ENCODE data around the gene LAGE3.
A peak's percentile ranks its signal among the peaks of the same experiment; 100 is the strongest.

LAGE3 gene

DNA sequence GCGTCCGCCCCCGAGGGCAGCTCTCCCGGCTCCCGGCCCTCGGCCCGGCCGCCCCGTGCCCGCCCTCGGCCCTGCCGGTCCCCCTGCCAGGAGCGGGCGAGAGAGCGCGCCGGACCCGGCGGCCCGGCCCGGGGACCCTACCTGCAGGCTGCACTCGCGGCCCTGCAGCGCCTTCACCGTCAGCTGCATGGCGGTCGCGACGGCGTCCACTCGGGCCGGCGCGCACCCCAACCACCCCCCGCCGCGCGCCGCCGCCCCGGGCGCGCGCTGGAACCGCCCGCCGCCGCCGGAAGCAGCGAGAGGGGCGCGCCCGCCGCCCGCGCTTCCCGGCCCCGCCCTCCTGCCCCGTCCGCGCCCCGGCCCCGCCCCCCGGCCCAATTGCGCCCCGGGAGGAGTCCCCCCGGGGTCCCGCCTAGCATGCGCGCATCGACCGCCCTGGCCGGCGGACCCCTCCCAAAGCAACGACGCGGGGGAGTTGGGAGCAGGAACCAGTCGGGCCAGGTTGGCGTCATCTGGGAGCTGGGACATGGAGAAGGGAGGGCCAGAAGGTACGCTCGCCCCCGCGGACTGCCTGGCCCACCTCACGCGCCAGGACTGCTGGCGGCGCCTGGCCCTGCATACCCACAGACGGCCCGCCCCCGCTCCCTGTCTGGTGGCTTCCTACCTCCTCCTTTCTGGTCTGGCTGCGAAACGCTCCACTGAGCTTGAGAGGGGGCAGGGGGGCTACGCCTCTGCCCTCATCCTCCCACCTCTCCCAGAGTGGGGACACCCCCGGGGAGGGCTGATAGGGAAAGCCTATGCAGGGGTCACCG lies 7.5 kb upstream of the LAGE3 start, which contains the start of gene UBL4A:
UBL4A (minus strand) TSS at position 220 of the 812 bp plus-strand sequence; CDS start at position 189, 31 bp downstream.
- H3K27me3 ChIP-seq (ENCODE audit: control insufficient read depth, insufficient read depth, low read length): no peaks in the 10 kb centered on the region
- peaks cover 26% of the 10 kb centered on the region; the same call in 1 of the 2 replicates for H3K9me3 ChIP-seq (ENCODE audit: control insufficient read depth, insufficient read depth, low read depth, low read length)
- H3K4me3 ChIP-seq (ENCODE audit: low read depth, low read length): peak within 1 kb of the TSS; percentile 67
- H3K27ac ChIP-seq (ENCODE audit: low read depth, low read length): peak within 1 kb of the TSS; percentile 67; the same call in 1 of the 2 replicates
- peaks cover 32% of the 10 kb centered on the region for H3K36me3 ChIP-seq (ENCODE audit: control insufficient read depth, insufficient read depth, low read length)
- peak within 1 kb of the TSS; percentile 78 for H3K9ac ChIP-seq (ENCODE audit: low read length)
- peaks cover 21% of the 10 kb centered on the region; the same call in 1 of the 2 replicates for H3K4me1 ChIP-seq (ENCODE audit: control insufficient read depth, insufficient read depth, low read length)

DNA sequence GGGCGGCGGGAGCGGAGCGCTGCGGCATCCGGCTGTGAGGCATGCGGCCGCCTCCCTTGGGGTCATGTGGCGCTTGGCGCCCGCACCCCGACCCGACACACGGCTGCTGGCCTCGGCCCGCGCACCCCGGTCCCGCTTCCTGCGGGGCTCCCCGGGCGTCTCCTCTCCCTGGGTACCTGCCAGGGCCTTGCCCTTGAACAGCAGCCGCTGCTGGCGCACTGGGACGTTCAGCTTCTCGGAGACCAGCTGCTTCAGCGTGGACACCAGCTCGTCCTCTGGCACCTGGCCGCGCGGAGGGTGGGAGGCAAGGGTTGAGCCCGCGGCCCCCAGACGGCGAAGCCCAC lies 6.9 kb upstream of the LAGE3 start:
- Histone ChIP-seq H3K9me3 (ENCODE audit: control insufficient read depth, insufficient read depth, low read depth, low read length) (peaks cover 26% of the 10 kb centered on the region; the same call in 1 of the 2 replicates), H3K4me3 (ENCODE audit: low read depth, low read length) (peak overlapping the region; percentile 62), H3K36me3 (ENCODE audit: control insufficient read depth, insufficient read depth, low read length) (peaks cover 32% of the 10 kb centered on the region), H3K27me3 (ENCODE audit: control insufficient read depth, insufficient read depth, low read length) (no peaks in the 10 kb centered on the region), H3K9ac (ENCODE audit: low read length) (peak overlapping the region; percentile 78), H3K27ac (ENCODE audit: low read depth, low read length) (peak overlapping the region; percentile 67; the same call in 1 of the 2 replicates), H3K4me1 (ENCODE audit: control insufficient read depth, insufficient read depth, low read length) (peaks cover 21% of the 10 kb centered on the region; the same call in 1 of the 2 replicates)

- Histone ChIP-seq H3K4me1 (ENCODE audit: control insufficient read depth, insufficient read depth, low read length) (peaks cover 21% of the 10 kb centered on the region; the same call in 1 of the 2 replicates), H3K9me3 (ENCODE audit: control insufficient read depth, insufficient read depth, low read depth, low read length) (peaks cover 26% of the 10 kb centered on the region; the same call in 1 of the 2 replicates), H3K27me3 (ENCODE audit: control insufficient read depth, insufficient read depth, low read length) (no peaks in the 10 kb centered on the region), H3K9ac (ENCODE audit: low read length) (peak overlapping the region; percentile 78), H3K4me3 (ENCODE audit: low read depth, low read length) (peak overlapping the region; percentile 62), H3K27ac (ENCODE audit: low read depth, low read length) (peak overlapping the region; percentile 67; the same call in 1 of the 2 replicates), H3K36me3 (ENCODE audit: control insufficient read depth, insufficient read depth, low read length) (peaks cover 32% of the 10 kb centered on the region)
These were observed 6.3 kb upstream of the LAGE3 start for GRCh38 chrX:154485150-154486051.

- no peak overlapping the region for H3K9ac ChIP-seq (ENCODE audit: low read length)
- no peak overlapping the region for H3K4me3 ChIP-seq (ENCODE audit: low read depth, low read length)
- no peaks in the 10 kb centered on the region for H3K27me3 ChIP-seq (ENCODE audit: control insufficient read depth, insufficient read depth, low read length)
- peaks cover 24% of the 10 kb centered on the region; the same call in 1 of the 2 replicates for H3K9me3 ChIP-seq (ENCODE audit: control insufficient read depth, insufficient read depth, low read depth, low read length)
- H3K27ac ChIP-seq (ENCODE audit: low read depth, low read length): no peak overlapping the region
- peaks cover 18% of the 10 kb centered on the region; the same call in 1 of the 2 replicates for H3K4me1 ChIP-seq (ENCODE audit: control insufficient read depth, insufficient read depth, low read length)
- peaks cover 32% of the 10 kb centered on the region for H3K36me3 ChIP-seq (ENCODE audit: control insufficient read depth, insufficient read depth, low read length)
These were observed 5.4 kb upstream of the LAGE3 start for GRCh38 chrX:154484255-154485149.

DNA sequence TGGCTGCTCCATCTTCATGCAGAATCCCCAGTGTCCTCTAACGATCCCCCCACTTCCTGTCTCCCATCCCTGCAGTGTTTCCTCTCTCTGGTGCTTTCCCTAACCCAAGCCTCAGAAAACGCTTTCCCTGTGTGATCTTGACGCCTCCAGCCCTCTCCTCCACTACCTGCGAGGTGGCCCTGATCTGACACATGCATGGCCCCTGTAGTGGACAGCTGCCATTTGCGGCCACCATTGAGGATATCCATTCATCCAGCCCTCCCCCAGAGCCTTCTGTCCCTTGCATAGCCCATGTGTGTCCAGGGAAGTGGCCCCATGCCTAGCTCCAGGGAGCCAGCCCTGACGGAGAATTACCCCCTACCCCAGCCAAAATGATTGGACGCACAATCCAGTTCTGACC lies 4.2 kb upstream of the LAGE3 start:
- Histone ChIP-seq H3K4me1 (ENCODE audit: control insufficient read depth, insufficient read depth, low read length) (peaks cover 19% of the 10 kb centered on the region; the same call in 1 of the 2 replicates), H3K36me3 (ENCODE audit: control insufficient read depth, insufficient read depth, low read length) (peaks cover 26% of the 10 kb centered on the region), H3K9me3 (ENCODE audit: control insufficient read depth, insufficient read depth, low read depth, low read length) (peaks cover 17% of the 10 kb centered on the region; the same call in 1 of the 2 replicates), H3K9ac (ENCODE audit: low read length) (no peak overlapping the region), H3K27me3 (ENCODE audit: control insufficient read depth, insufficient read depth, low read length) (no peaks in the 10 kb centered on the region), H3K27ac (ENCODE audit: low read depth, low read length) (no peak overlapping the region), H3K4me3 (ENCODE audit: low read depth, low read length) (no peak overlapping the region)

GRCh38 chrX:154482786-154483185 lies 3.7 kb upstream of the LAGE3 start:
- Histone ChIP-seq H3K36me3 (ENCODE audit: control insufficient read depth, insufficient read depth, low read length) (peaks cover 20% of the 10 kb centered on the region), H3K4me1 (ENCODE audit: control insufficient read depth, insufficient read depth, low read length) (peaks cover 19% of the 10 kb centered on the region; the same call in 1 of the 2 replicates), H3K27me3 (ENCODE audit: control insufficient read depth, insufficient read depth, low read length) (no peaks in the 10 kb centered on the region), H3K9me3 (ENCODE audit: control insufficient read depth, insufficient read depth, low read depth, low read length) (peaks cover 14% of the 10 kb centered on the region; the same call in 1 of the 2 replicates), H3K27ac (ENCODE audit: low read depth, low read length) (no peak overlapping the region), H3K4me3 (ENCODE audit: low read depth, low read length) (no peak overlapping the region), H3K9ac (ENCODE audit: low read length) (no peak overlapping the region)

GRCh38 chrX:154481911-154482601 lies 3.0 kb upstream of the LAGE3 start:
- Histone ChIP-seq H3K4me3 (ENCODE audit: low read depth, low read length) (no peak overlapping the region), H3K27ac (ENCODE audit: low read depth, low read length) (no peak overlapping the region), H3K36me3 (ENCODE audit: control insufficient read depth, insufficient read depth, low read length) (peaks cover 19% of the 10 kb centered on the region), H3K27me3 (ENCODE audit: control insufficient read depth, insufficient read depth, low read length) (no peaks in the 10 kb centered on the region), H3K9me3 (ENCODE audit: control insufficient read depth, insufficient read depth, low read depth, low read length) (peaks cover 14% of the 10 kb centered on the region; the same call in 1 of the 2 replicates), H3K9ac (ENCODE audit: low read length) (no peak overlapping the region), H3K4me1 (ENCODE audit: control insufficient read depth, insufficient read depth, low read length) (peaks cover 18% of the 10 kb centered on the region; the same call in 1 of the 2 replicates)

DNA sequence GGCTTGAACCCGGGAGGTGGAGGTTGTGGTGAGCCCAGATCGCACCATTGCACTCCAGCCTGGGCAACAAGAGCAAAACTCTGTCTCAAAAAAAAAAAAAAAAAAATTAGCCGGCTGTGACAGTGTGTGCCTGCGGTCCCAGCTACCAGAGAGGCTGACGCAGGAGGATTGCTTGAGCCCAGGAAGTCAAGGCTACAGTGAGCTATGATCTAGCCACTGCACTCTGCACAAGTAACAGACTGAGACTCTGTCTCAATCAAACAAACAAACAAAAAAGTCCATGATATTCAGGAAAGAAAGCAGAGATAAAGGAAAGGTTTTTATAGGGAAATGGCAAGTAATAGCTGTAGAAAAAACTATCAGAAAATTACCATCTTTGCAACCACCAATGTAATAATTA lies 2.1 kb upstream of the LAGE3 start:
- Histone ChIP-seq H3K27me3 (ENCODE audit: control insufficient read depth, insufficient read depth, low read length) (no peaks in the 10 kb centered on the region), H3K9ac (ENCODE audit: low read length) (no peak overlapping the region), H3K27ac (ENCODE audit: low read depth, low read length) (no peak overlapping the region), H3K9me3 (ENCODE audit: control insufficient read depth, insufficient read depth, low read depth, low read length) (peaks cover 14% of the 10 kb centered on the region; the same call in 1 of the 2 replicates), H3K36me3 (ENCODE audit: control insufficient read depth, insufficient read depth, low read length) (peaks cover 19% of the 10 kb centered on the region), H3K4me3 (ENCODE audit: low read depth, low read length) (no peak overlapping the region), H3K4me1 (ENCODE audit: control insufficient read depth, insufficient read depth, low read length) (peaks cover 16% of the 10 kb centered on the region; the same call in 1 of the 2 replicates)

GRCh38 chrX:154477891-154478477 lies 1.1 kb downstream of the LAGE3 start:
- H3K4me1 ChIP-seq (ENCODE audit: control insufficient read depth, insufficient read depth, low read length): peaks cover 13% of the 10 kb centered on the region; the same call in 1 of the 2 replicates
- peaks cover 10% of the 10 kb centered on the region; the same call in 1 of the 2 replicates for H3K9me3 ChIP-seq (ENCODE audit: control insufficient read depth, insufficient read depth, low read depth, low read length)
- H3K9ac ChIP-seq (ENCODE audit: low read length): peak overlapping the region; percentile 21
- no peaks in the 10 kb centered on the region; the same call in 1 of the 2 replicates for H3K36me3 ChIP-seq (ENCODE audit: control insufficient read depth, insufficient read depth, low read length)
- no peak overlapping the region for H3K27ac ChIP-seq (ENCODE audit: low read depth, low read length)
- peak overlapping the region; percentile 62 for H3K4me3 ChIP-seq (ENCODE audit: low read depth, low read length)
- no peaks in the 10 kb centered on the region for H3K27me3 ChIP-seq (ENCODE audit: control insufficient read depth, insufficient read depth, low read length)
